GM19023 (cell line): ENCODE measurements around the gene SNED1.

Source experiments
- ATAC-seq: cut with Tn5 transposase; IDR thresholded peaks from one replicate; pipeline ENCODE4 v1.9.1; 2021; ENCODE audit warnings: mild to moderate bottlenecking, moderate library complexity; ENCODE audit not compliant: unreplicated experiment

The SNED1 gene

DNA sequence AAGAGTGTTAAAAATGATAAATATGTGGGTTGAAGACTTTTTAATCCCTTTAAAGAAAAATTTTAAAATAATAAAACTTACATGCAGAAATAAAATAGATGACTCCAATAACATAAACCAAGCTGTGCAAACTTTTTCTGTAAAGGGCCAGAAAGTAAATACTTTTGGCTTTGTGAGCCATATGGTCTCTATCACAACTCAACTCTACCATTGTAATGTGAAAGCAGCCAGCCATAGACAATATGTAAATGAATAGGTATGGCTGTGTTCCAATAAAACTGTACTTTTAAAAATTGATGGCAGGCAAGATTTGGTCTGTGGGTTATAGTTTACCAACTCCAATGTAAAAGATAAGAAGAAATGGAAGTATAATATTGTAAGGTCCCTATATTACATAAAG lies 45.2 kb downstream of the SNED1 start:
- ATAC-seq: no peak

- no peak for ATAC-seq
Observed at GRCh38 chr2:241047253-241048010, 49.0 kb downstream of the SNED1 start.

- no peak for ATAC-seq
Observed at GRCh38 chr2:241048149-241048948, 49.9 kb downstream of the SNED1 start.

DNA sequence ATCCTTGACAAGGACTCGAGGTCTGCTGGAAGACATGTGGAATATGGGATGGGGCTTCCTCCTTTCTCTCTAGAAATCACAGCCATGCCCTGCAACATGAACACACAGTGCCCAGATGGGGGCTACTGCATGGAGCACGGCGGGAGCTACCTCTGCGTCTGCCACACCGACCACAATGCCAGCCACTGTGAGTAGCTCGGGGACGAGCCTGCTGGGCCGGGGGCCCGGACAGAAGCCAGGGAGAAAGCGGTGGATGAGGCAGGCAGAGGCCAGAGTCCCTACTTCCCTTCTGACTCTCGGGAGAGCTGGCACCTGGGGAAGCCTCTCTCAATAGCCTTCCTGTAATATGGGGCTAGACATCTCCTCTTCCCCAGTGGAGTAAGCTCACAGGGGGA lies 50.5 kb downstream of the SNED1 start:
- ATAC-seq: no peak

- no peak for ATAC-seq
Observed at GRCh38 chr2:241049739-241050623, 51.6 kb downstream of the SNED1 start.

GRCh38 chr2:241050624-241051577 lies 52.5 kb downstream of the SNED1 start:
- no peak for ATAC-seq

GRCh38 chr2:241051578-241052487 lies 53.4 kb downstream of the SNED1 start:
- ATAC-seq: no peak

GRCh38 chr2:241052677-241053360 lies 54.4 kb downstream of the SNED1 start:
- ATAC-seq: no peak

DNA sequence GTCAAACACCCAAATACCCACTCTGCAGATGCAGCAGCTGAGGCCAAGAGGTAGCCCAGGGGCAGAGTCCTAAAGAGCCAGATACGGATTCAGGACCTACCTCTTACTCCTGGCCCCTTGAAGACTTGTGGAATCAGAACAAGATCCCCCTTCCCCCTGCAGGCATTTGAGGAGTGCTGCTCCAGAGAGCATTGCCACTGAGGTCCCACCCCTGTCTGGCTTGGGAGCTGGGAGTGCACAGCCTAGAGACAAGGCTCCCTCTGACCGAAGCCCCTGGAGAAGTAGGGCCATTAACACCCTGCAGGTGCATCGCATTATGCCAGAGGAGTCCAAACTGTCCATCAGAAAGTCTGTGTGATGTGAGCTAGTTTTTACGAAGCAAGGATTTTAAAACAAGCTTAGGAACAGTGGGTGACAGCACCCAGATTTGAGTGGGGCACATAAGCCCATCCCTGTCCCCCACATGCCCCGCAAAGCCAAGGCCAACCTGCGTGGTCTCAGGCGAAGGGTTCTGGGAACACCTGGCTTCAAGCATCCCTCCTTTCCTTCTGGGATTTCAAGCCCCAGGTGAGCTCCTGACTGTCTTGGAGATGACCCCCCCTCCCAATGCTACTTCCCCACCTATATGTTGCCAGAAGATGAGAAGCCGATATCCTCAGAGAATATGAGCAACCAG lies 55.3 kb downstream of the SNED1 start:
- ATAC-seq: no peak

DNA sequence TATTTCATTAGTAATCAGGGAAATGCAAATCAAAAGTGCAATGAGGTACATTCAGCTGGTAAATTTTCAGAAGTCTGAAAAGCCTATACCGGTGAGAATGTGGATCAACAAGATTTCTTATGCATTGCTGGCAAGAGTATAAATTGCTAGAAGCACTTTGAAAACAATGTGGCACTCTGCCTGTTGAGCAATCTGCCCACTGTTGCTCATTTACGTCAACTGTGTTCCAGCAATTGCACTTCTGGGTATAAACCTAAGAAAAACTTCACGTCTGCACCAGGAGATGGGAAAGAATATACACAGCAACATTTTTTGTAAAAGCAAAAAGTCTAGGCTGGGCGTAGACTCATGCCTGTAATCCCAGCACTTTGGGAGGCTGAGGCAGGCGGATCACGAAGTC lies 62.9 kb downstream of the SNED1 start:
- no peak for ATAC-seq

GRCh38 chr2:241062389-241063092 lies 64.1 kb downstream of the SNED1 start:
- ATAC-seq: no peak

DNA sequence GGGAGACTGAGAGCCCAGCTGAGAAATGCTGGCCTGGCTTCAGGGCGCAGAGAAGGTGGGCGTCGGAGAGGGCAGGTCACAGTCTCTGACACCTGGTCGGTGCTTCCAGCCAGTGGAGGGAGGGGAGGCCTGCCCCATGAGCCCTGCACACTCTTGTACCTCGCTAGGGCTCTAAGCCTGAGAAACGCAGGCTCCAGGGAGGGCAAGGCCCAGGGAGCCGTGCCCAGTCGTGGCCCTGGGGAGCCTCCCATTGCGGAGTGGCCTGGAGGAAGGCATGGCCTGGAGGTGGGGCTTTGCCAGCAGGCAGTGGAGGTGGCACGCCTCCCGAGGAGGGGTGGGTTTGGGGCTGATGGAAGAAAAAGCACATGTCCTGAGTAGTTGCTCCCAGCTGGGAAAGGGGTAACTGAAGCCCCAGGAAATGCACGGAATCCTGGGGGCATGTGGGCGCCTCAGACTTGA lies 64.7 kb downstream of the SNED1 start:
- ATAC-seq: no peak

DNA sequence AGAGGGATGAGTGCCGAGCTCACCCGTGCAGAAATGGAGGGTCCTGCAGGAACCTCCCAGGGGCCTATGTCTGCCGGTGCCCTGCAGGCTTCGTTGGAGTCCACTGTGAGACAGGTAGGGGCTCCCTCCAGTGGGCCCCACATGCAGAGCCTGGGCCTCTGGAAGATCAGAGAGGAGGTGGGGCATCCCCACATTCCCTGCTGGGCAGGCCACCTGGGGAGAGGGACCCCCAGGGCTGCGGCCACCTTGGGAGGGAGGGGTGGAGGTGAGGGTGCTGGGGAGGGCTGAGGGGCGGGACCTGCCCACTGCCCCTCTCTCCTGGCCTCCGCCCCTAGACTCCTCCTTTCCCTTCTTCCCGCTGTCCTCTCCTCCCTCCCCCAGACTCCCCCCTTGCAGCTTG lies 65.2 kb downstream of the SNED1 start:
- ATAC-seq: no peak

- no peak for ATAC-seq
Observed at GRCh38 chr2:241064008-241064801, 65.8 kb downstream of the SNED1 start.

GRCh38 chr2:241064802-241065354 lies 66.5 kb downstream of the SNED1 start:
- ATAC-seq: no peak

DNA sequence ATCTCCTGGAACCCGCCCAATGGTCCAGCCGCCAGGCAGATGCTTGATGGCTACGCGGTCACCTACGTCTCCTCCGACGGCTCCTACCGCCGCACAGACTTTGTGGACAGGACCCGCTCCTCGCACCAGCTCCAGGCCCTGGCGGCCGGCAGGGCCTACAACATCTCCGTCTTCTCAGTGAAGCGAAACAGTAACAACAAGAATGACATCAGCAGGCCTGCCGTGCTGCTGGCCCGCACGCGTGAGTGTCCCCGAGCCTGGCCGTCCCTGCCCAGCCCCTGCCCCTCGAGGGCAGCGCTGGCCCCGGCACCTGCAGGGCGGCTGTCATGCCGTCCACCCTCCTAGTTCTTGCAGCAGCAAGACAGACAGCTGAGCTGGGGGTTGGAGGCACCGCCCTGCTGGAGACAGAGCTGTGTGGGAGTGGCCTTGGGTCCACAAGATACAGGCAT lies 67.0 kb downstream of the SNED1 start:
- ATAC-seq: no peak
